ENCODE measurements around the gene PDE8A.

PDE8A gene

GRCh38 chr15:85044251-85044853 is 62.7 kb downstream of the PDE8A start:
- H3K4me3 ChIP-seq (ENCODE audit: insufficient read depth, low read depth, low read length, poor library complexity, severe bottlenecking), result no peak overlapping the region
- no peaks in the 10 kb centered on the region for H3K9me3 ChIP-seq (ENCODE audit: control insufficient read depth, low read length)
- H3K36me3 ChIP-seq (ENCODE audit: control insufficient read depth, insufficient read depth, low read length), result no peaks in the 10 kb centered on the region
- H3K4me1 ChIP-seq (ENCODE audit: control insufficient read depth, insufficient read depth, low read length, poor library complexity, severe bottlenecking), result no peaks in the 10 kb centered on the region
- DNase-seq, result peak in 2 of 3 donors; percentile 14 to 17
- no peak overlapping the region for H3K27ac ChIP-seq (ENCODE audit: insufficient read depth, low read length, poor library complexity, severe bottlenecking)
- no peaks in the 10 kb centered on the region for H3K27me3 ChIP-seq (replicated peaks; ENCODE audit: control insufficient read depth, insufficient read depth, low read length, poor library complexity, severe bottlenecking)

- H3K9me3 ChIP-seq (ENCODE audit: control insufficient read depth, low read length), result no peaks in the 10 kb centered on the region
- no peak for DNase-seq
- H3K4me1 ChIP-seq (ENCODE audit: control insufficient read depth, insufficient read depth, low read length, poor library complexity, severe bottlenecking), result no peaks in the 10 kb centered on the region
- no peaks in the 10 kb centered on the region for H3K27me3 ChIP-seq (replicated peaks; ENCODE audit: control insufficient read depth, insufficient read depth, low read length, poor library complexity, severe bottlenecking)
- H3K4me3 ChIP-seq (ENCODE audit: insufficient read depth, low read depth, low read length, poor library complexity, severe bottlenecking), result no peak overlapping the region
- H3K36me3 ChIP-seq (ENCODE audit: control insufficient read depth, insufficient read depth, low read length), result no peaks in the 10 kb centered on the region
- H3K27ac ChIP-seq (ENCODE audit: insufficient read depth, low read length, poor library complexity, severe bottlenecking), result no peak overlapping the region
Measured at GRCh38 chr15:85044894-85045293, 63.2 kb downstream of the PDE8A start.

- no peak overlapping the region for H3K27ac ChIP-seq (ENCODE audit: insufficient read depth, low read length, poor library complexity, severe bottlenecking)
- no peak overlapping the region for H3K4me3 ChIP-seq (ENCODE audit: insufficient read depth, low read depth, low read length, poor library complexity, severe bottlenecking)
Measured at GRCh38 chr15:85045615-85046014, 64.0 kb downstream of the PDE8A start.

GRCh38 chr15:85047271-85047948 is 65.8 kb downstream of the PDE8A start:
- no peaks in the 10 kb centered on the region for H3K27me3 ChIP-seq (replicated peaks; ENCODE audit: control insufficient read depth, insufficient read depth, low read length, poor library complexity, severe bottlenecking)
- H3K36me3 ChIP-seq (ENCODE audit: control insufficient read depth, insufficient read depth, low read length), result no peaks in the 10 kb centered on the region
- H3K4me3 ChIP-seq (ENCODE audit: insufficient read depth, low read depth, low read length, poor library complexity, severe bottlenecking), result no peak overlapping the region
- no peaks in the 10 kb centered on the region for H3K9me3 ChIP-seq (ENCODE audit: control insufficient read depth, low read length)
- H3K4me1 ChIP-seq (ENCODE audit: control insufficient read depth, insufficient read depth, low read length, poor library complexity, severe bottlenecking), result no peaks in the 10 kb centered on the region
- no peak for DNase-seq
- no peak overlapping the region for H3K27ac ChIP-seq (ENCODE audit: insufficient read depth, low read length, poor library complexity, severe bottlenecking)

More at GRCh38 chr15:85045615-85046014, 64.0 kb downstream of the PDE8A start:
- Histone ChIP-seq H3K9me3 (ENCODE audit: control insufficient read depth, low read length) (no peaks in the 10 kb centered on the region), H3K27me3 (replicated peaks; ENCODE audit: control insufficient read depth, insufficient read depth, low read length, poor library complexity, severe bottlenecking) (no peaks in the 10 kb centered on the region), H3K36me3 (ENCODE audit: control insufficient read depth, insufficient read depth, low read length) (no peaks in the 10 kb centered on the region), H3K4me1 (ENCODE audit: control insufficient read depth, insufficient read depth, low read length, poor library complexity, severe bottlenecking) (no peaks in the 10 kb centered on the region)
- DNase-seq, result no peak

GRCh38 chr15:85048430-85048829 is 66.8 kb downstream of the PDE8A start:
- Histone ChIP-seq H3K27me3 (replicated peaks; ENCODE audit: control insufficient read depth, insufficient read depth, low read length, poor library complexity, severe bottlenecking) (no peaks in the 10 kb centered on the region), H3K9me3 (ENCODE audit: control insufficient read depth, low read length) (no peaks in the 10 kb centered on the region), H3K27ac (ENCODE audit: insufficient read depth, low read length, poor library complexity, severe bottlenecking) (no peak overlapping the region), H3K4me3 (ENCODE audit: insufficient read depth, low read depth, low read length, poor library complexity, severe bottlenecking) (no peak overlapping the region), H3K4me1 (ENCODE audit: control insufficient read depth, insufficient read depth, low read length, poor library complexity, severe bottlenecking) (no peaks in the 10 kb centered on the region), H3K36me3 (ENCODE audit: control insufficient read depth, insufficient read depth, low read length) (no peaks in the 10 kb centered on the region)
- no peak for DNase-seq

GRCh38 chr15:85049805-85050204 is 68.1 kb downstream of the PDE8A start:
- DNase-seq, result no peak
- Histone ChIP-seq H3K27me3 (replicated peaks; ENCODE audit: control insufficient read depth, insufficient read depth, low read length, poor library complexity, severe bottlenecking) (no peaks in the 10 kb centered on the region), H3K4me1 (ENCODE audit: control insufficient read depth, insufficient read depth, low read length, poor library complexity, severe bottlenecking) (no peaks in the 10 kb centered on the region), H3K4me3 (ENCODE audit: insufficient read depth, low read depth, low read length, poor library complexity, severe bottlenecking) (no peak overlapping the region), H3K36me3 (ENCODE audit: control insufficient read depth, insufficient read depth, low read length) (no peaks in the 10 kb centered on the region), H3K27ac (ENCODE audit: insufficient read depth, low read length, poor library complexity, severe bottlenecking) (no peak overlapping the region), H3K9me3 (ENCODE audit: control insufficient read depth, low read length) (no peaks in the 10 kb centered on the region)

- H3K36me3 ChIP-seq (ENCODE audit: control insufficient read depth, insufficient read depth, low read length), result no peaks in the 10 kb centered on the region
- DNase-seq, result no peak
- no peaks in the 10 kb centered on the region for H3K27me3 ChIP-seq (replicated peaks; ENCODE audit: control insufficient read depth, insufficient read depth, low read length, poor library complexity, severe bottlenecking)
- H3K27ac ChIP-seq (ENCODE audit: insufficient read depth, low read length, poor library complexity, severe bottlenecking), result no peak overlapping the region
- H3K4me1 ChIP-seq (ENCODE audit: control insufficient read depth, insufficient read depth, low read length, poor library complexity, severe bottlenecking), result no peaks in the 10 kb centered on the region
- no peaks in the 10 kb centered on the region for H3K9me3 ChIP-seq (ENCODE audit: control insufficient read depth, low read length)
- no peak overlapping the region for H3K4me3 ChIP-seq (ENCODE audit: insufficient read depth, low read depth, low read length, poor library complexity, severe bottlenecking)
Measured at GRCh38 chr15:85059734-85060133, 78.1 kb downstream of the PDE8A start.

GRCh38 chr15:85062560-85062959 is 80.9 kb downstream of the PDE8A start:
- DNase-seq, result no peak
- no peaks in the 10 kb centered on the region for H3K27me3 ChIP-seq (replicated peaks; ENCODE audit: control insufficient read depth, insufficient read depth, low read length, poor library complexity, severe bottlenecking)
- no peaks in the 10 kb centered on the region for H3K9me3 ChIP-seq (ENCODE audit: control insufficient read depth, low read length)
- no peaks in the 10 kb centered on the region for H3K4me1 ChIP-seq (ENCODE audit: control insufficient read depth, insufficient read depth, low read length, poor library complexity, severe bottlenecking)
- no peak overlapping the region for H3K4me3 ChIP-seq (ENCODE audit: insufficient read depth, low read depth, low read length, poor library complexity, severe bottlenecking)
- H3K36me3 ChIP-seq (ENCODE audit: control insufficient read depth, insufficient read depth, low read length), result no peaks in the 10 kb centered on the region
- H3K27ac ChIP-seq (ENCODE audit: insufficient read depth, low read length, poor library complexity, severe bottlenecking), result no peak overlapping the region

GRCh38 chr15:85063088-85063487 is 81.4 kb downstream of the PDE8A start:
- Histone ChIP-seq H3K4me1 (ENCODE audit: control insufficient read depth, insufficient read depth, low read length, poor library complexity, severe bottlenecking) (no peaks in the 10 kb centered on the region), H3K27ac (ENCODE audit: insufficient read depth, low read length, poor library complexity, severe bottlenecking) (no peak overlapping the region), H3K9me3 (ENCODE audit: control insufficient read depth, low read length) (no peaks in the 10 kb centered on the region), H3K4me3 (ENCODE audit: insufficient read depth, low read depth, low read length, poor library complexity, severe bottlenecking) (no peak overlapping the region), H3K27me3 (replicated peaks; ENCODE audit: control insufficient read depth, insufficient read depth, low read length, poor library complexity, severe bottlenecking) (no peaks in the 10 kb centered on the region), H3K36me3 (ENCODE audit: control insufficient read depth, insufficient read depth, low read length) (no peaks in the 10 kb centered on the region)
- DNase-seq, result no peak

- no peaks in the 10 kb centered on the region for H3K9me3 ChIP-seq (ENCODE audit: control insufficient read depth, low read length)
- no peaks in the 10 kb centered on the region for H3K36me3 ChIP-seq (ENCODE audit: control insufficient read depth, insufficient read depth, low read length)
- no peak overlapping the region for H3K4me3 ChIP-seq (ENCODE audit: insufficient read depth, low read depth, low read length, poor library complexity, severe bottlenecking)
- no peaks in the 10 kb centered on the region for H3K27me3 ChIP-seq (replicated peaks; ENCODE audit: control insufficient read depth, insufficient read depth, low read length, poor library complexity, severe bottlenecking)
- no peak for DNase-seq
- H3K4me1 ChIP-seq (ENCODE audit: control insufficient read depth, insufficient read depth, low read length, poor library complexity, severe bottlenecking), result no peaks in the 10 kb centered on the region
- no peak overlapping the region for H3K27ac ChIP-seq (ENCODE audit: insufficient read depth, low read length, poor library complexity, severe bottlenecking)
Measured at GRCh38 chr15:85063522-85064079, 81.9 kb downstream of the PDE8A start.

All from effector memory CD4-positive, alpha-beta T cell (primary cell).